HEK293 (cell line): Measurements from ENCODE around the gene RASGRP1.

Experiments
- CTCF ChIA-PET: fragments of 350-600 bp; formaldehyde crosslinking; extraction: SDS; loops from one replicate; lab custom pipeline; 2021; ENCODE audit warnings: antibody characterized with exemption; lab: Yijun Ruan, JAX
- POLR2A ChIA-PET: fragments of 300-600 bp; formaldehyde crosslinking; extraction: SDS; loops from one replicate; lab custom pipeline; 2020; ENCODE audit warnings: antibody characterized with exemption, inconsistent platforms; lab: Yijun Ruan, JAX
- H3K27ac ChIP-seq: fragments of 200-500 bp; sonication (Bioruptor generic); 2 replicates; pipeline ENCODE4 v1.5.1; 2014; ENCODE audit warnings: low read depth, low read length, control low read depth, inconsistent platforms; ENCODE audit errors: extremely low read depth
- H3K36me3 ChIP-seq, 2 experiments: fragments of 200-500 bp in 1 of 2; sonication (Bioruptor generic) in 1 of 2; 1 replicate in 1 of 2; 2 replicates in 1 of 2; pipeline ENCODE4 v1.5.1; 2014 to 2017; ENCODE audit warnings: inconsistent platforms in 2 of 2, low read length in 2 of 2; ENCODE audit not compliant: control insufficient read depth in 2 of 2, insufficient read depth in 1 of 2
- H3K4me1 ChIP-seq: fragments of 200-500 bp; sonication (Bioruptor generic); 2 replicates; pipeline ENCODE4 v1.5.1; 2014; ENCODE audit warnings: mild to moderate bottlenecking, low read length, inconsistent platforms; ENCODE audit not compliant: control insufficient read depth, insufficient read depth
- H3K4me3 ChIP-seq: 2 replicates; pipeline ENCODE4 v1.5.1; 2011; ENCODE audit warnings: low read depth, mild to moderate bottlenecking, control low read depth, low read length, moderate library complexity
- H3K9me3 ChIP-seq: fragments of 200-500 bp; sonication (Bioruptor generic); 2 replicates; pipeline ENCODE4 v1.5.1; 2014; ENCODE audit warnings: low read depth, low read length, inconsistent platforms; ENCODE audit not compliant: control insufficient read depth, insufficient read depth
- GLI2 ChIP-seq: fragments of 450-650 bp; formaldehyde crosslinking; IDR thresholded peaks from 2 replicates; pipeline ENCODE4; 2017; ENCODE audit warnings: missing biosample characterization, missing genetic modification characterization, low read depth, borderline replicate concordance
- KLF9 ChIP-seq: fragments of 450-650 bp; formaldehyde crosslinking; IDR thresholded peaks from 2 replicates; pipeline ENCODE4 v1.5.1; 2016; ENCODE audit warnings: missing biosample characterization, missing genetic modification characterization, low read depth
- SP7 ChIP-seq: fragments of 450-650 bp; formaldehyde crosslinking; IDR thresholded peaks from 2 replicates; pipeline ENCODE4 v1.5.1; 2016; ENCODE audit warnings: missing biosample characterization, missing genetic modification characterization
- ZNF112 ChIP-seq: fragments of 450-650 bp; formaldehyde crosslinking; IDR thresholded peaks from 2 replicates; pipeline ENCODE4 v1.5.0; 2017; ENCODE audit warnings: missing biosample characterization, missing genetic modification characterization
- ZNF19 ChIP-seq: fragments of 450-650 bp; formaldehyde crosslinking; IDR thresholded peaks from 2 replicates; pipeline ENCODE4; 2016; ENCODE audit warnings: missing biosample characterization, missing genetic modification characterization, low read depth
- ZNF341 ChIP-seq: fragments of 450-650 bp; formaldehyde crosslinking; IDR thresholded peaks from 2 replicates; pipeline ENCODE4; 2016; ENCODE audit warnings: low read depth, missing biosample characterization, missing genetic modification characterization
- ZNF404 ChIP-seq: fragments of 450-650 bp; formaldehyde crosslinking; IDR thresholded peaks from 2 replicates; pipeline ENCODE4 v1.5.1; 2017; ENCODE audit warnings: missing biosample characterization, missing genetic modification characterization
- ZNF548 ChIP-seq: fragments of 450-650 bp; formaldehyde crosslinking; IDR thresholded peaks from 2 replicates; pipeline ENCODE4 v1.5.1; 2016; ENCODE audit warnings: missing biosample characterization, missing genetic modification characterization
- ZNF555 ChIP-seq: fragments of 450-650 bp; formaldehyde crosslinking; conservative IDR thresholded peaks from 2 replicates; pipeline ENCODE4 v1.5.1; 2017; ENCODE audit warnings: missing biosample characterization, mild to moderate bottlenecking, missing genetic modification characterization, inconsistent platforms
- ZNF623 ChIP-seq: fragments of 450-650 bp; formaldehyde crosslinking; IDR thresholded peaks from 2 replicates; pipeline ENCODE4 v1.5.1; 2016; ENCODE audit warnings: missing biosample characterization, missing genetic modification characterization
- ZNF660 ChIP-seq: fragments of 450-650 bp; IDR thresholded peaks from 2 replicates; pipeline ENCODE4 v1.5.1; 2018; ENCODE audit warnings: missing biosample characterization, mild to moderate bottlenecking, missing genetic modification characterization
- ZNF701 ChIP-seq: fragments of 450-650 bp; formaldehyde crosslinking; IDR thresholded peaks from 2 replicates; pipeline ENCODE4 v1.5.1; 2016; ENCODE audit warnings: missing biosample characterization, missing genetic modification characterization
- ZNF76 ChIP-seq: fragments of 450-650 bp; formaldehyde crosslinking; IDR thresholded peaks from 2 replicates; pipeline ENCODE4; 2016; ENCODE audit warnings: low read depth, missing biosample characterization, missing genetic modification characterization, borderline replicate concordance
- TF ChIP-seq, protein P1 (sequence below): fragments of 450-650 bp; formaldehyde crosslinking; optimal IDR thresholded peaks from 2 replicates; pipeline ENCODE3; 2016; ENCODE audit warnings: missing biosample characterization, mild to moderate bottlenecking, missing genetic modification characterization
- TF ChIP-seq, protein P2 (sequence below): fragments of 450-650 bp; formaldehyde crosslinking; IDR thresholded peaks from 2 replicates; pipeline ENCODE4 v1.5.1; 2017; ENCODE audit warnings: missing biosample characterization, mild to moderate bottlenecking, missing genetic modification characterization, moderate library complexity
- TF ChIP-seq, protein P3 (sequence below): fragments of 450-650 bp; formaldehyde crosslinking; IDR thresholded peaks from 2 replicates; pipeline ENCODE4 v1.5.1; 2017; ENCODE audit warnings: missing biosample characterization, missing genetic modification characterization
- TF ChIP-seq, protein P4 (sequence below): fragments of 450-650 bp; formaldehyde crosslinking; IDR thresholded peaks from 2 replicates; pipeline ENCODE4 v1.5.1; 2016; ENCODE audit warnings: missing biosample characterization, missing genetic modification characterization
- TF ChIP-seq, protein P5 (sequence below): fragments of 450-650 bp; formaldehyde crosslinking; IDR thresholded peaks from 2 replicates; pipeline ENCODE4 v1.5.1; 2016; ENCODE audit warnings: missing biosample characterization, missing genetic modification characterization
- TF ChIP-seq, protein P6 (sequence below): fragments of 450-650 bp; formaldehyde crosslinking; IDR thresholded peaks from 2 replicates; pipeline ENCODE4 v1.5.1; 2016; ENCODE audit warnings: missing biosample characterization, missing genetic modification characterization, borderline replicate concordance
- TF ChIP-seq, protein P7 (sequence below): fragments of 450-650 bp; formaldehyde crosslinking; IDR thresholded peaks from 2 replicates; pipeline ENCODE4 v1.5.1; 2016; ENCODE audit warnings: missing biosample characterization, missing genetic modification characterization

Gene RASGRP1

DNA sequence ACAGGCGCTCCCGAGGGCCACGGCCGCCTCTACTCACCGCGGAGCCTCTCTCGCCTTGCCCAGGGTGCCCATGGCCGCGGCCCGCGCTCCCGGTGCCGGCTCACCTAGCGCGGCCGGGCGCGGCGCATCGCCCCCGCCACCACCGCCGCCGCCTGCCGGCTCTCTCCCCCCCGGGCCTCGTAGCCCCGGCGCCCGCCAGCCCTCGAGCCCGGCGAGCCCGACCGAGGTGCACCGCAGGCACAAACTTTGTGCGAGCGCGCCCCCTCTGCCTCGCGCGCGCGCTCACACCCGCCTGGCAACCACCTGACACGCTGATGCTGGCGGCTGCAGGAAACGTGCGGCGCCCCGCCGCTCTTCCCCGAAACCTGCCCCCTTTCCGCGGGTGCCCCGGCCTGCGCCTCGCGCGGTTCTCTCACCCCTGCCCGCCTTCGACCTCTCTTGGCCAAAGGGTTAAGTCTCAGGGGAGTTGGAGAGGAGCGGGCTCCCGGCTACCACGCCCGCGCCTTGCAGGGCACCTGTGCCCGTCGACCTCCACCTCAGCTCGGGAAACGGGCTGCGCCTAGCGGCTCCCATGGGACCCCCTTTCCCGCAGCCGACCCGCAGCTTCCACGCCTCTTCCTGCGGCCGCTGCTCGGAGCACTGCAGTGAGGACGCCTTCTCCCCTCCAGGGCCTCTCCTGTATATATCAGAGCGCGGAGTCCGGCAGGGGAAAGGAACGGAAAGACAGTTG is at the start of gene RASGRP1 (continued):
- TF ChIP-seq, protein P1, sequence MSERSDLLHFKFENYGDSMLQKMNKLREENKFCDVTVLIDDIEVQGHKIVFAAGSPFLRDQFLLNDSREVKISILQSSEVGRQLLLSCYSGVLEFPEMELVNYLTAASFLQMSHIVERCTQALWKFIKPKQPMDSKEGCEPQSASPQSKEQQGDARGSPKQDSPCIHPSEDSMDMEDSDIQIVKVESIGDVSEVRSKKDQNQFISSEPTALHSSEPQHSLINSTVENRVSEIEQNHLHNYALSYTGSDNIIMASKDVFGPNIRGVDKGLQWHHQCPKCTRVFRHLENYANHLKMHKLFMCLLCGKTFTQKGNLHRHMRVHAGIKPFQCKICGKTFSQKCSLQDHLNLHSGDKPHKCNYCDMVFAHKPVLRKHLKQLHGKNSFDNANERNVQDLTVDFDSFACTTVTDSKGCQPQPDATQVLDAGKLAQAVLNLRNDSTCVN (tag by site-specific recombination): peak; percentile 87
- TF ChIP-seq ZNF404 (tag by site-specific recombination) (no peak), ZNF341 (tag by site-specific recombination) (peak; percentile 98), ZNF548 (tag by site-specific recombination) (no peak), ZNF112 (tag by site-specific recombination) (no peak)
- TF ChIP-seq, protein P2, sequence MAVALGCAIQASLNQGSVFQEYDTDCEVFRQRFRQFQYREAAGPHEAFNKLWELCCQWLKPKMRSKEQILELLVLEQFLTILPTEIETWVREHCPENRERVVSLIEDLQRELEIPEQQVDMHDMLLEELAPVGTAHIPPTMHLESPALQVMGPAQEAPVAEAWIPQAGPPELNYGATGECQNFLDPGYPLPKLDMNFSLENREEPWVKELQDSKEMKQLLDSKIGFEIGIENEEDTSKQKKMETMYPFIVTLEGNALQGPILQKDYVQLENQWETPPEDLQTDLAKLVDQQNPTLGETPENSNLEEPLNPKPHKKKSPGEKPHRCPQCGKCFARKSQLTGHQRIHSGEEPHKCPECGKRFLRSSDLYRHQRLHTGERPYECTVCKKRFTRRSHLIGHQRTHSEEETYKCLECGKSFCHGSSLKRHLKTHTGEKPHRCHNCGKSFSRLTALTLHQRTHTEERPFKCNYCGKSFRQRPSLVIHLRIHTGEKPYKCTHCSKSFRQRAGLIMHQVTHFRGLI (tag by site-specific recombination): 0 out of 2 replicates have a peak, but pooled peaks have one; percentile 20

DNA sequence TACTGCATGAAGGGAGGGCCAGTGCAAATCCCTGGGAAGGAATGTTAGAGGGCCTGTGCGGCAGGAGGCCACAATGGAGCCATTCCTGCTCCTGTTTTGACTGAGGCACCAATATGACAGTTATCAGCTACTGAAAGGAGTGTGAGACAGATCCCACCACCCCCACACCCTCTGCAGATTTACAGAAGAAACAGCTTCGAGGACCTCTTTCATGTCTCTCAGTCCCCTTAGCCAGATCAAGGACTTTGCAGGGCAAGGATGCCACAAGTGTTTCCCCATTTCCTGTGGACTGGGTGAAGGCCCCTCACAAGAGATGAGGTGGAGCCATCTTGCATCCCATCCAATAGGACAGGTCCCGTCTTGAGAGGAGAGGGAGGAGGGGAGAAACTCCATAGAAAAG is 48.5 kb upstream of the RASGRP1 start:
- Histone ChIP-seq H3K36me3 (no peaks in the 10 kb centered on the region), H3K27ac (no peak overlapping the region), H3K4me3 (no peak overlapping the region), H3K9me3 (no peaks in the 10 kb centered on the region), H3K4me1 (no peaks in the 10 kb centered on the region)
- CTCF ChIA-PET: no interaction called here
- POLR2A ChIA-PET: no interaction called here
- TF ChIP-seq, protein P3, sequence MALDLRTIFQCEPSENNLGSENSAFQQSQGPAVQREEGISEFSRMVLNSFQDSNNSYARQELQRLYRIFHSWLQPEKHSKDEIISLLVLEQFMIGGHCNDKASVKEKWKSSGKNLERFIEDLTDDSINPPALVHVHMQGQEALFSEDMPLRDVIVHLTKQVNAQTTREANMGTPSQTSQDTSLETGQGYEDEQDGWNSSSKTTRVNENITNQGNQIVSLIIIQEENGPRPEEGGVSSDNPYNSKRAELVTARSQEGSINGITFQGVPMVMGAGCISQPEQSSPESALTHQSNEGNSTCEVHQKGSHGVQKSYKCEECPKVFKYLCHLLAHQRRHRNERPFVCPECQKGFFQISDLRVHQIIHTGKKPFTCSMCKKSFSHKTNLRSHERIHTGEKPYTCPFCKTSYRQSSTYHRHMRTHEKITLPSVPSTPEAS: no peak
- TF ChIP-seq, protein P4, sequence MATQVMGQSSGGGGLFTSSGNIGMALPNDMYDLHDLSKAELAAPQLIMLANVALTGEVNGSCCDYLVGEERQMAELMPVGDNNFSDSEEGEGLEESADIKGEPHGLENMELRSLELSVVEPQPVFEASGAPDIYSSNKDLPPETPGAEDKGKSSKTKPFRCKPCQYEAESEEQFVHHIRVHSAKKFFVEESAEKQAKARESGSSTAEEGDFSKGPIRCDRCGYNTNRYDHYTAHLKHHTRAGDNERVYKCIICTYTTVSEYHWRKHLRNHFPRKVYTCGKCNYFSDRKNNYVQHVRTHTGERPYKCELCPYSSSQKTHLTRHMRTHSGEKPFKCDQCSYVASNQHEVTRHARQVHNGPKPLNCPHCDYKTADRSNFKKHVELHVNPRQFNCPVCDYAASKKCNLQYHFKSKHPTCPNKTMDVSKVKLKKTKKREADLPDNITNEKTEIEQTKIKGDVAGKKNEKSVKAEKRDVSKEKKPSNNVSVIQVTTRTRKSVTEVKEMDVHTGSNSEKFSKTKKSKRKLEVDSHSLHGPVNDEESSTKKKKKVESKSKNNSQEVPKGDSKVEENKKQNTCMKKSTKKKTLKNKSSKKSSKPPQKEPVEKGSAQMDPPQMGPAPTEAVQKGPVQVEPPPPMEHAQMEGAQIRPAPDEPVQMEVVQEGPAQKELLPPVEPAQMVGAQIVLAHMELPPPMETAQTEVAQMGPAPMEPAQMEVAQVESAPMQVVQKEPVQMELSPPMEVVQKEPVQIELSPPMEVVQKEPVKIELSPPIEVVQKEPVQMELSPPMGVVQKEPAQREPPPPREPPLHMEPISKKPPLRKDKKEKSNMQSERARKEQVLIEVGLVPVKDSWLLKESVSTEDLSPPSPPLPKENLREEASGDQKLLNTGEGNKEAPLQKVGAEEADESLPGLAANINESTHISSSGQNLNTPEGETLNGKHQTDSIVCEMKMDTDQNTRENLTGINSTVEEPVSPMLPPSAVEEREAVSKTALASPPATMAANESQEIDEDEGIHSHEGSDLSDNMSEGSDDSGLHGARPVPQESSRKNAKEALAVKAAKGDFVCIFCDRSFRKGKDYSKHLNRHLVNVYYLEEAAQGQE (tag by site-specific recombination): no peak
- TF ChIP-seq GLI2 (tag by site-specific recombination) (no peak), ZNF555 (tag by site-specific recombination) (no peak), KLF9 (tag by site-specific recombination) (no peak), ZNF19 (tag by site-specific recombination) (no peak), ZNF701 (tag by site-specific recombination) (no peak), SP7 (tag by site-specific recombination) (no peak), ZNF76 (no peak), ZNF660 (tag by site-specific recombination) (no peak), ZNF623 (no peak)
- TF ChIP-seq, protein P5, sequence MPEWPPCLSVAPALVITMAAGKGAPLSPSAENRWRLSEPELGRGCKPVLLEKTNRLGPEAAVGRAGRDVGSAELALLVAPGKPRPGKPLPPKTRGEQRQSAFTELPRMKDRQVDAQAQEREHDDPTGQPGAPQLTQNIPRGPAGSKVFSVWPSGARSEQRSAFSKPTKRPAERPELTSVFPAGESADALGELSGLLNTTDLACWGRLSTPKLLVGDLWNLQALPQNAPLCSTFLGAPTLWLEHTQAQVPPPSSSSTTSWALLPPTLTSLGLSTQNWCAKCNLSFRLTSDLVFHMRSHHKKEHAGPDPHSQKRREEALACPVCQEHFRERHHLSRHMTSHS: no peak
- TF ChIP-seq, protein P6, sequence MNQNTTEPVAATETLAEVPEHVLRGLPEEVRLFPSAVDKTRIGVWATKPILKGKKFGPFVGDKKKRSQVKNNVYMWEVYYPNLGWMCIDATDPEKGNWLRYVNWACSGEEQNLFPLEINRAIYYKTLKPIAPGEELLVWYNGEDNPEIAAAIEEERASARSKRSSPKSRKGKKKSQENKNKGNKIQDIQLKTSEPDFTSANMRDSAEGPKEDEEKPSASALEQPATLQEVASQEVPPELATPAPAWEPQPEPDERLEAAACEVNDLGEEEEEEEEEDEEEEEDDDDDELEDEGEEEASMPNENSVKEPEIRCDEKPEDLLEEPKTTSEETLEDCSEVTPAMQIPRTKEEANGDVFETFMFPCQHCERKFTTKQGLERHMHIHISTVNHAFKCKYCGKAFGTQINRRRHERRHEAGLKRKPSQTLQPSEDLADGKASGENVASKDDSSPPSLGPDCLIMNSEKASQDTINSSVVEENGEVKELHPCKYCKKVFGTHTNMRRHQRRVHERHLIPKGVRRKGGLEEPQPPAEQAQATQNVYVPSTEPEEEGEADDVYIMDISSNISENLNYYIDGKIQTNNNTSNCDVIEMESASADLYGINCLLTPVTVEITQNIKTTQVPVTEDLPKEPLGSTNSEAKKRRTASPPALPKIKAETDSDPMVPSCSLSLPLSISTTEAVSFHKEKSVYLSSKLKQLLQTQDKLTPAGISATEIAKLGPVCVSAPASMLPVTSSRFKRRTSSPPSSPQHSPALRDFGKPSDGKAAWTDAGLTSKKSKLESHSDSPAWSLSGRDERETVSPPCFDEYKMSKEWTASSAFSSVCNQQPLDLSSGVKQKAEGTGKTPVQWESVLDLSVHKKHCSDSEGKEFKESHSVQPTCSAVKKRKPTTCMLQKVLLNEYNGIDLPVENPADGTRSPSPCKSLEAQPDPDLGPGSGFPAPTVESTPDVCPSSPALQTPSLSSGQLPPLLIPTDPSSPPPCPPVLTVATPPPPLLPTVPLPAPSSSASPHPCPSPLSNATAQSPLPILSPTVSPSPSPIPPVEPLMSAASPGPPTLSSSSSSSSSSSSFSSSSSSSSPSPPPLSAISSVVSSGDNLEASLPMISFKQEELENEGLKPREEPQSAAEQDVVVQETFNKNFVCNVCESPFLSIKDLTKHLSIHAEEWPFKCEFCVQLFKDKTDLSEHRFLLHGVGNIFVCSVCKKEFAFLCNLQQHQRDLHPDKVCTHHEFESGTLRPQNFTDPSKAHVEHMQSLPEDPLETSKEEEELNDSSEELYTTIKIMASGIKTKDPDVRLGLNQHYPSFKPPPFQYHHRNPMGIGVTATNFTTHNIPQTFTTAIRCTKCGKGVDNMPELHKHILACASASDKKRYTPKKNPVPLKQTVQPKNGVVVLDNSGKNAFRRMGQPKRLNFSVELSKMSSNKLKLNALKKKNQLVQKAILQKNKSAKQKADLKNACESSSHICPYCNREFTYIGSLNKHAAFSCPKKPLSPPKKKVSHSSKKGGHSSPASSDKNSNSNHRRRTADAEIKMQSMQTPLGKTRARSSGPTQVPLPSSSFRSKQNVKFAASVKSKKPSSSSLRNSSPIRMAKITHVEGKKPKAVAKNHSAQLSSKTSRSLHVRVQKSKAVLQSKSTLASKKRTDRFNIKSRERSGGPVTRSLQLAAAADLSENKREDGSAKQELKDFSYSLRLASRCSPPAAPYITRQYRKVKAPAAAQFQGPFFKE (tag by site-specific recombination): no peak
- TF ChIP-seq, protein P7, sequence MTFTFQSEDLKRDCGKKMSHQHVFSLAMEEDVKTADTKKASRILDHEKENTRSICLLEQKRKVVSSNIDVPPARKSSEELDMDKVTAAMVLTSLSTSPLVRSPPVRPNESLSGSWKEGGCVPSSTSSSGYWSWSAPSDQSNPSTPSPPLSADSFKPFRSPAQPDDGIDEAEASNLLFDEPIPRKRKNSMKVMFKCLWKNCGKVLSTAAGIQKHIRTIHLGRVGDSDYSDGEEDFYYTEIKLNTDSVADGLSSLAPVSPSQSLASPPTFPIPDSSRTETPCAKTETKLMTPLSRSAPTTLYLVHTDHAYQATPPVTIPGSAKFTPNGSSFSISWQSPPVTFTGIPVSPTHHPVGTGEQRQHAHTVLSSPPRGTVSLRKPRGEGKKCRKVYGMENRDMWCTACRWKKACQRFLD (tag by site-specific recombination): no peak
